ENCODE measurements around the gene PSAPL1.

DNA sequence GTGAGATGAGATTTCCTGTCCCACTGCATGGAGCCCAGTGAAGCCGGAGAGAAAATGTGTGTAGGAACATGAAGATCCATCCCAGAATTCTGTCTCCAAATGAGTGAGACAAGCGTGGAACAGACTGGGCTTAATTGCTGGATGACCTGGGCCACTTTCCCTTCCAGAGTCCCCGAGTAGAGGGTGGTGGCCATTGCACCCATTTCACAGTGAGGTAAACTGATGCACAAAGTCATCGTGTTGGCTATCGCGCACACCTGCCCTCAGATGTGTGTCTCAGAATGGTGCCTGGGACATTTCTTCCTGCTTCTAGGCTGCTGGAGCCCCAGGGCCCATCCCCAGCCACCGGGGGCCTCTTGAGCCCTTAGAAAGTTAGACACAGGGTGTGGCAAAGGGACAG is 43.0 kb upstream of the PSAPL1 start:
- TF ChIP-seq YY1 (IDR thresholded peaks at IDR 0.05; ENCODE audit: low read depth) (no peak), CREB1 (IDR thresholded peaks at IDR 0.05; ENCODE audit: low read depth) (no peak), TCF12 (IDR thresholded peaks at IDR 0.05; ENCODE audit: low read depth) (no peak), TAF1 (IDR thresholded peaks at IDR 0.05; ENCODE audit: low read depth) (no peak), EGR1 (IDR thresholded peaks at IDR 0.05) (no peak), FOXM1 (IDR thresholded peaks at IDR 0.05; ENCODE audit: borderline replicate concordance, low read depth) (no peak), EP300 (IDR thresholded peaks at IDR 0.05; ENCODE audit: borderline replicate concordance) (no peak), TEAD4 (IDR thresholded peaks at IDR 0.05) (no peak), NFIC (IDR thresholded peaks at IDR 0.05) (no peak), RAD21 (IDR thresholded peaks at IDR 0.05; ENCODE audit: low read depth) (no peak), CEBPB (IDR thresholded peaks at IDR 0.05) (no peak)
- TF ChIP-seq, protein P1, sequence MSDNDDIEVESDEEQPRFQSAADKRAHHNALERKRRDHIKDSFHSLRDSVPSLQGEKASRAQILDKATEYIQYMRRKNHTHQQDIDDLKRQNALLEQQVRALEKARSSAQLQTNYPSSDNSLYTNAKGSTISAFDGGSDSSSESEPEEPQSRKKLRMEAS (IDR thresholded peaks at IDR 0.05): no peak
- TF ChIP-seq, protein P2, sequence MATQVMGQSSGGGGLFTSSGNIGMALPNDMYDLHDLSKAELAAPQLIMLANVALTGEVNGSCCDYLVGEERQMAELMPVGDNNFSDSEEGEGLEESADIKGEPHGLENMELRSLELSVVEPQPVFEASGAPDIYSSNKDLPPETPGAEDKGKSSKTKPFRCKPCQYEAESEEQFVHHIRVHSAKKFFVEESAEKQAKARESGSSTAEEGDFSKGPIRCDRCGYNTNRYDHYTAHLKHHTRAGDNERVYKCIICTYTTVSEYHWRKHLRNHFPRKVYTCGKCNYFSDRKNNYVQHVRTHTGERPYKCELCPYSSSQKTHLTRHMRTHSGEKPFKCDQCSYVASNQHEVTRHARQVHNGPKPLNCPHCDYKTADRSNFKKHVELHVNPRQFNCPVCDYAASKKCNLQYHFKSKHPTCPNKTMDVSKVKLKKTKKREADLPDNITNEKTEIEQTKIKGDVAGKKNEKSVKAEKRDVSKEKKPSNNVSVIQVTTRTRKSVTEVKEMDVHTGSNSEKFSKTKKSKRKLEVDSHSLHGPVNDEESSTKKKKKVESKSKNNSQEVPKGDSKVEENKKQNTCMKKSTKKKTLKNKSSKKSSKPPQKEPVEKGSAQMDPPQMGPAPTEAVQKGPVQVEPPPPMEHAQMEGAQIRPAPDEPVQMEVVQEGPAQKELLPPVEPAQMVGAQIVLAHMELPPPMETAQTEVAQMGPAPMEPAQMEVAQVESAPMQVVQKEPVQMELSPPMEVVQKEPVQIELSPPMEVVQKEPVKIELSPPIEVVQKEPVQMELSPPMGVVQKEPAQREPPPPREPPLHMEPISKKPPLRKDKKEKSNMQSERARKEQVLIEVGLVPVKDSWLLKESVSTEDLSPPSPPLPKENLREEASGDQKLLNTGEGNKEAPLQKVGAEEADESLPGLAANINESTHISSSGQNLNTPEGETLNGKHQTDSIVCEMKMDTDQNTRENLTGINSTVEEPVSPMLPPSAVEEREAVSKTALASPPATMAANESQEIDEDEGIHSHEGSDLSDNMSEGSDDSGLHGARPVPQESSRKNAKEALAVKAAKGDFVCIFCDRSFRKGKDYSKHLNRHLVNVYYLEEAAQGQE (IDR thresholded peaks at IDR 0.05; ENCODE audit: low read depth): no peak
- TF ChIP-seq, protein P3, sequence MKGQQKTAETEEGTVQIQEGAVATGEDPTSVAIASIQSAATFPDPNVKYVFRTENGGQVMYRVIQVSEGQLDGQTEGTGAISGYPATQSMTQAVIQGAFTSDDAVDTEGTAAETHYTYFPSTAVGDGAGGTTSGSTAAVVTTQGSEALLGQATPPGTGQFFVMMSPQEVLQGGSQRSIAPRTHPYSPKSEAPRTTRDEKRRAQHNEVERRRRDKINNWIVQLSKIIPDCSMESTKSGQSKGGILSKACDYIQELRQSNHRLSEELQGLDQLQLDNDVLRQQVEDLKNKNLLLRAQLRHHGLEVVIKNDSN (IDR thresholded peaks at IDR 0.05): no peak
